Loucy (cell line): Measurements from ENCODE around the gene WDR7.

Source experiments
- H2AFZ ChIP-seq: fragments of 200-600 bp; sonication (generic); 2 replicates; pipeline ENCODE4 v1.6.0; 2016; ENCODE audit warnings: antibody characterized with exemption, mild to moderate bottlenecking, low read length, moderate library complexity
- H3F3A ChIP-seq: fragments of 200-600 bp; 2 replicates; pipeline ENCODE4 v1.6.0; 2016; ENCODE audit warnings: antibody characterized with exemption, low read depth, mild to moderate bottlenecking
- H3K27me3 ChIP-seq: fragments of 200-600 bp; sonication (generic); 2 replicates; pipeline ENCODE4 v1.6.1; 2014; ENCODE audit warnings: low read length, mild to moderate bottlenecking; ENCODE audit not compliant: insufficient read depth, poor library complexity, severe bottlenecking
- H3K36me3 ChIP-seq: fragments of 200-600 bp; sonication (generic); 2 replicates; pipeline ENCODE4 v1.6.1; 2016; ENCODE audit warnings: low read length; ENCODE audit not compliant: insufficient read depth
- H3K4me1 ChIP-seq: fragments of 200-600 bp; sonication (generic); 2 replicates; pipeline ENCODE4 v1.5.1; 2014; ENCODE audit warnings: low read length, mild to moderate bottlenecking; ENCODE audit not compliant: insufficient read depth, poor library complexity, severe bottlenecking
- H3K4me2 ChIP-seq: fragments of 200-600 bp; sonication (generic); 2 replicates; pipeline ENCODE4 v1.6.0; 2014; ENCODE audit warnings: antibody characterized with exemption, low read length, low read depth, mild to moderate bottlenecking; ENCODE audit not compliant: poor library complexity, severe bottlenecking
- H3K4me3 ChIP-seq: fragments of 200-600 bp; sonication (generic); 2 replicates; pipeline ENCODE4 v1.5.1; 2014; ENCODE audit warnings: low read length, mild to moderate bottlenecking, mixed read lengths; ENCODE audit not compliant: poor library complexity, severe bottlenecking
- H3K79me2 ChIP-seq: fragments of 200-600 bp; sonication (generic); 2 replicates; pipeline ENCODE4 v1.6.1; 2014; ENCODE audit warnings: low read length; ENCODE audit not compliant: insufficient read depth
- H3K9ac ChIP-seq: fragments of 200-600 bp; sonication (generic); 2 replicates; pipeline ENCODE4 v1.6.0; 2014; ENCODE audit warnings: mild to moderate bottlenecking, low read depth, low read length, moderate library complexity; ENCODE audit not compliant: poor library complexity, severe bottlenecking
- H3K9me2 ChIP-seq: fragments of 200-600 bp; sonication (generic); replicated peaks from 2 replicates; pipeline ENCODE4 v1.6.1; 2016; ENCODE audit warnings: low read depth, low read length, mixed read lengths
- H3K9me3 ChIP-seq: fragments of 200-600 bp; sonication (generic); 2 replicates; pipeline ENCODE4 v1.6.1; 2014; ENCODE audit warnings: mild to moderate bottlenecking, antibody characterized with exemption, low read length, low read depth; ENCODE audit not compliant: insufficient read depth
- H4K20me1 ChIP-seq: fragments of 200-600 bp; sonication (generic); 2 replicates; pipeline ENCODE4 v1.6.0; 2014; ENCODE audit warnings: antibody characterized with exemption, low read length, mild to moderate bottlenecking; ENCODE audit not compliant: insufficient read depth, poor library complexity, severe bottlenecking
- CTCF ChIP-seq: fragments of 200-600 bp; sonication (generic); conservative IDR thresholded peaks from 2 replicates; pipeline ENCODE4 v1.5.1; 2014; ENCODE audit warnings: mild to moderate bottlenecking, antibody characterized with exemption, low read length
- EZH2phosphoT487 ChIP-seq: fragments of 200-600 bp; IDR thresholded peaks from 2 replicates; pipeline ENCODE4 v1.6.1; 2018; ENCODE audit warnings: antibody characterized with exemption, mild to moderate bottlenecking, moderate library complexity, borderline replicate concordance

WDR7 gene

DNA sequence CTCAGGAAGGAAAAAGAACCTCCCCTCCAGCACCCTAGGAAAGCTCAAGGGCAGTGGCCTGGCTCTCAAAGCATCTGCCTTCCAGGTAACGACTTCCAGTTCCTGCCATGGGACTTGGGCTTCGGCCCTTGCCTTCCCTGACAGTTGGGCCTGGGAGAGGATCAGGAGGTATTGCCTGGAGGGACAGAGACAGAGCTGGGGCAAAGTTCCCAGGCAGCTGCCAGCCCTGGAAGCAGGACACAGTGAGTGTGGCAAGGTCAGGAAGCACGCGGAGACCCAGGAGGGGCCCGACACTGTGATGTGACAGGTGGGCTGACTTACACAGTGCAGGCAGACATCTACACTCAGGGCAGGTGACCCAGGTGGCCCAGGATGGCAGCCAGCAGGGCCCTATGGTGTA lies 408.2 kb downstream of the WDR7 start:
- no peak overlapping the region for H3K9ac ChIP-seq
- TF ChIP-seq CTCF (no peak), EZH2phosphoT487 (no peak)
- H3K4me1 ChIP-seq = no peaks in the 10 kb centered on the region
- no peaks in the 10 kb centered on the region for H3K36me3 ChIP-seq
- no peak overlapping the region for H3K4me3 ChIP-seq
- no peaks in the 10 kb centered on the region for H3F3A ChIP-seq
- no peaks in the 10 kb centered on the region for H3K9me3 ChIP-seq
- H3K9me2 ChIP-seq = no peaks in the 10 kb centered on the region
- no peaks in the 10 kb centered on the region for H3K79me2 ChIP-seq
- H3K4me2 ChIP-seq = no peak overlapping the region
- H4K20me1 ChIP-seq = no peaks in the 10 kb centered on the region
- no peak overlapping the region for H2AFZ ChIP-seq
- no peaks in the 10 kb centered on the region for H3K27me3 ChIP-seq

DNA sequence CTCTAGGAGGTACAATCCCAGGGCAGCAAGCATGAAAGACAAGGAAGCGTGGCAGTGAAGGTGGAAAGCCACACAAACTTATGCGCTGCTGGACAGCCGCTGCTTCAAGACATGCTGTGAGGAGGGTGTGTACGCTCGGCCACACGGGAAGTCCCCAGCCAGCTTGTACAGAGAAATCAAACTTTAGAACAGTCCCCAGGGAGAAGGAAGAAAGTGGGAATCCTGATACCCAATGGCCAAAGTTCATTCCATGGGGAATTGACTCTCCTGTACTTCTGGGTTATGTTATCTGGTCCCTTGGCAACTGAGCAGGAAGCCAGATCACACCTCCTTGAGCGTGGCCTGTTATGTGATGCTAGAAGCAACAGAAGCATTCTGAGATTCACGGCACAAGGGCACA lies 409.7 kb downstream of the WDR7 start:
- no peak for TF ChIP-seq CTCF

GRCh38 chr18:57062178-57062577 lies 411.0 kb downstream of the WDR7 start:
- H3K9me2 ChIP-seq = no peaks in the 10 kb centered on the region
- no peaks in the 10 kb centered on the region for H3K36me3 ChIP-seq
- no peaks in the 10 kb centered on the region for H3K4me1 ChIP-seq
- H3K9me3 ChIP-seq = no peaks in the 10 kb centered on the region
- no peaks in the 10 kb centered on the region for H3K27me3 ChIP-seq
- no peaks in the 10 kb centered on the region for H3F3A ChIP-seq
- H3K4me3 ChIP-seq = no peak overlapping the region
- no peak overlapping the region for H3K9ac ChIP-seq
- TF ChIP-seq CTCF = no peak
- TF ChIP-seq EZH2phosphoT487 = no peak
- no peak overlapping the region for H3K4me2 ChIP-seq
- H2AFZ ChIP-seq = no peak overlapping the region
- no peaks in the 10 kb centered on the region for H4K20me1 ChIP-seq
- H3K79me2 ChIP-seq = no peaks in the 10 kb centered on the region

More for the DNA sequence above, 409.7 kb downstream of the WDR7 start:
- Histone ChIP-seq H3K4me1 (no peaks in the 10 kb centered on the region), H3K9me2 (no peaks in the 10 kb centered on the region), H3K4me2 (no peak overlapping the region), H3K79me2 (no peaks in the 10 kb centered on the region), H3K36me3 (no peaks in the 10 kb centered on the region), H3K9ac (no peak overlapping the region), H2AFZ (no peak overlapping the region), H3K27me3 (no peaks in the 10 kb centered on the region), H3K4me3 (no peak overlapping the region), H3F3A (no peaks in the 10 kb centered on the region), H4K20me1 (no peaks in the 10 kb centered on the region), H3K9me3 (no peaks in the 10 kb centered on the region)
